ENCODE results near the gene SCNN1A. TPM values are rescaled to one million over a fixed set of nuclear protein-coding genes. Genes with fewer than 3 reads are reported as not detected.
A peak's percentile ranks its signal among the peaks of the same experiment; 100 is the strongest.

SCNN1A gene
- total RNA-seq, 1 experiment from 2014 or later = 28.5 TPM

GRCh38 chr12:6330999-6331714, 44.2 kb downstream of the SCNN1A start:
- H3K27me3 ChIP-seq (ENCODE audit: control insufficient read depth, insufficient read depth, low read length) = no peaks in the 10 kb centered on the region
- H3K4me3 ChIP-seq (ENCODE audit: insufficient read depth, low read depth, low read length) = no peak overlapping the region
- no peak for DNase-seq
- peaks cover 27% of the 10 kb centered on the region for H3K36me3 ChIP-seq (replicated peaks; ENCODE audit: control insufficient read depth, insufficient read depth, low read length)

- no peak overlapping the region for H3K4me3 ChIP-seq (ENCODE audit: insufficient read depth, low read depth, low read length)
- no peak for DNase-seq
- peaks cover 28% of the 10 kb centered on the region for H3K36me3 ChIP-seq (replicated peaks; ENCODE audit: control insufficient read depth, insufficient read depth, low read length)
- H3K27me3 ChIP-seq (ENCODE audit: control insufficient read depth, insufficient read depth, low read length) = no peaks in the 10 kb centered on the region
These were observed 45.2 kb downstream of the SCNN1A start for GRCh38 chr12:6330192-6330591.

GRCh38 chr12:6329703-6330064, 45.7 kb downstream of the SCNN1A start:
- peaks cover 28% of the 10 kb centered on the region for H3K36me3 ChIP-seq (replicated peaks; ENCODE audit: control insufficient read depth, insufficient read depth, low read length)

GRCh38 chr12:6328945-6329702, 46.2 kb downstream of the SCNN1A start:
- peak overlapping the region; percentile 8; the same call in 1 of the 2 replicates for H3K4me3 ChIP-seq (ENCODE audit: insufficient read depth, low read depth, low read length)
- peaks cover 27% of the 10 kb centered on the region for H3K36me3 ChIP-seq (replicated peaks; ENCODE audit: control insufficient read depth, insufficient read depth, low read length)
- DNase-seq = peak; percentile 75
- H3K27me3 ChIP-seq (ENCODE audit: control insufficient read depth, insufficient read depth, low read length) = no peaks in the 10 kb centered on the region

More at GRCh38 chr12:6329703-6330064, 45.7 kb downstream of the SCNN1A start:
- no peak for DNase-seq
- Histone ChIP-seq H3K4me3 (ENCODE audit: insufficient read depth, low read depth, low read length) (no peak overlapping the region), H3K27me3 (ENCODE audit: control insufficient read depth, insufficient read depth, low read length) (no peaks in the 10 kb centered on the region)

- Histone ChIP-seq H3K27me3 (ENCODE audit: control insufficient read depth, insufficient read depth, low read length) (no peaks in the 10 kb centered on the region), H3K4me3 (ENCODE audit: insufficient read depth, low read depth, low read length) (no peak overlapping the region), H3K36me3 (replicated peaks; ENCODE audit: control insufficient read depth, insufficient read depth, low read length) (peaks cover 18% of the 10 kb centered on the region)
- no peak for DNase-seq
These were observed 47.2 kb downstream of the SCNN1A start for GRCh38 chr12:6328045-6328779.

- Histone ChIP-seq H3K36me3 (replicated peaks; ENCODE audit: control insufficient read depth, insufficient read depth, low read length) (peaks cover 17% of the 10 kb centered on the region), H3K27me3 (ENCODE audit: control insufficient read depth, insufficient read depth, low read length) (no peaks in the 10 kb centered on the region), H3K4me3 (ENCODE audit: insufficient read depth, low read depth, low read length) (no peak overlapping the region)
- peak; percentile 76 for DNase-seq
These were observed 47.9 kb downstream of the SCNN1A start for GRCh38 chr12:6327229-6328041.

- Histone ChIP-seq H3K27me3 (ENCODE audit: control insufficient read depth, insufficient read depth, low read length) (no peaks in the 10 kb centered on the region), H3K4me3 (ENCODE audit: insufficient read depth, low read depth, low read length) (no peak overlapping the region), H3K36me3 (replicated peaks; ENCODE audit: control insufficient read depth, insufficient read depth, low read length) (peaks cover 16% of the 10 kb centered on the region)
- peak; percentile 94 for DNase-seq
These were observed 48.8 kb downstream of the SCNN1A start for GRCh38 chr12:6326316-6327228.

- H3K27me3 ChIP-seq (ENCODE audit: control insufficient read depth, insufficient read depth, low read length) = no peaks in the 10 kb centered on the region
- H3K4me3 ChIP-seq (ENCODE audit: insufficient read depth, low read depth, low read length) = no peak overlapping the region
- peaks cover 11% of the 10 kb centered on the region for H3K36me3 ChIP-seq (replicated peaks; ENCODE audit: control insufficient read depth, insufficient read depth, low read length)
- no peak for DNase-seq
These were observed 50.2 kb downstream of the SCNN1A start for GRCh38 chr12:6324936-6325750.

GRCh38 chr12:6323995-6324711, 51.2 kb downstream of the SCNN1A start:
- DNase-seq = peak; percentile 69
- peak overlapping the region; percentile 24 for H3K4me3 ChIP-seq (ENCODE audit: insufficient read depth, low read depth, low read length)

GRCh38 chr12:6323340-6323994, 51.9 kb downstream of the SCNN1A start:
- Histone ChIP-seq H3K36me3 (replicated peaks; ENCODE audit: control insufficient read depth, insufficient read depth, low read length) (peaks cover 16% of the 10 kb centered on the region), H3K27me3 (ENCODE audit: control insufficient read depth, insufficient read depth, low read length) (no peaks in the 10 kb centered on the region), H3K4me3 (ENCODE audit: insufficient read depth, low read depth, low read length) (peak overlapping the region; percentile 24)
- peak; percentile 89 for DNase-seq

More at GRCh38 chr12:6323995-6324711, 51.2 kb downstream of the SCNN1A start:
- H3K27me3 ChIP-seq (ENCODE audit: control insufficient read depth, insufficient read depth, low read length) = no peaks in the 10 kb centered on the region
- H3K36me3 ChIP-seq (replicated peaks; ENCODE audit: control insufficient read depth, insufficient read depth, low read length) = peaks cover 16% of the 10 kb centered on the region

GRCh38 chr12:6322969-6323339, 52.4 kb downstream of the SCNN1A start:
- no peak overlapping the region for H3K4me3 ChIP-seq (ENCODE audit: insufficient read depth, low read depth, low read length)

GRCh38 chr12:6322352-6322751, 53.0 kb downstream of the SCNN1A start:
- no peak for DNase-seq
- H3K36me3 ChIP-seq (replicated peaks; ENCODE audit: control insufficient read depth, insufficient read depth, low read length) = peaks cover 16% of the 10 kb centered on the region
- no peak overlapping the region for H3K4me3 ChIP-seq (ENCODE audit: insufficient read depth, low read depth, low read length)
- no peaks in the 10 kb centered on the region for H3K27me3 ChIP-seq (ENCODE audit: control insufficient read depth, insufficient read depth, low read length)

More at GRCh38 chr12:6322969-6323339, 52.4 kb downstream of the SCNN1A start:
- DNase-seq = peak; percentile 58
- Histone ChIP-seq H3K27me3 (ENCODE audit: control insufficient read depth, insufficient read depth, low read length) (no peaks in the 10 kb centered on the region), H3K36me3 (replicated peaks; ENCODE audit: control insufficient read depth, insufficient read depth, low read length) (peaks cover 16% of the 10 kb centered on the region)
